Esophagus squamous epithelium (tissue), 4 donors: ENCODE measurements around the gene GET3.

Experiments used
- CTCF ChIP-seq, 6 experiments: fragments of 450-650 bp in 4 of 6; fragments of 200-600 bp in 2 of 6; sonication (generic) in 2 of 6; IDR thresholded peaks; one replicate each; pipeline ENCODE4 v1.5.1; 2016 to 2019; ENCODE audit warnings: antibody characterized with exemption in 6 of 6, mild to moderate bottlenecking in 4 of 6, moderate library complexity in 4 of 6
- POLR2A ChIP-seq, 4 donors: fragments of 450-650 bp; IDR thresholded peaks; one replicate each; pipeline ENCODE4 v1.6.1; 2017; ENCODE audit warnings: antibody characterized with exemption in 4 of 4, mild to moderate bottlenecking in 4 of 4, moderate library complexity in 3 of 4

- no peak for TF ChIP-seq POLR2A (IDR thresholded peaks at IDR 0.05)
- no peak for TF ChIP-seq CTCF (IDR thresholded peaks at IDR 0.05)
Observed at GRCh38 chr19:12698138-12698537, 39.2 kb upstream of the GET3 start.
